HG02610 (cell line): ENCODE results near the gene ARPC5L.
"Not testable (repeated sequence)": the region's sequence is repeated elsewhere in the genome, so short reads cannot be mapped to it uniquely, and the experiment has no call there.

Source experiments
- ATAC-seq: cut with Tn5 transposase; IDR thresholded peaks from one replicate; pipeline ENCODE4 v1.9.1; 2021; ENCODE audit warnings: mild to moderate bottlenecking, moderate library complexity; ENCODE audit not compliant: unreplicated experiment

ARPC5L gene

GRCh38 chr9:124890179-124890578, 28.2 kb downstream of the ARPC5L start:
- ATAC-seq: no peak

DNA sequence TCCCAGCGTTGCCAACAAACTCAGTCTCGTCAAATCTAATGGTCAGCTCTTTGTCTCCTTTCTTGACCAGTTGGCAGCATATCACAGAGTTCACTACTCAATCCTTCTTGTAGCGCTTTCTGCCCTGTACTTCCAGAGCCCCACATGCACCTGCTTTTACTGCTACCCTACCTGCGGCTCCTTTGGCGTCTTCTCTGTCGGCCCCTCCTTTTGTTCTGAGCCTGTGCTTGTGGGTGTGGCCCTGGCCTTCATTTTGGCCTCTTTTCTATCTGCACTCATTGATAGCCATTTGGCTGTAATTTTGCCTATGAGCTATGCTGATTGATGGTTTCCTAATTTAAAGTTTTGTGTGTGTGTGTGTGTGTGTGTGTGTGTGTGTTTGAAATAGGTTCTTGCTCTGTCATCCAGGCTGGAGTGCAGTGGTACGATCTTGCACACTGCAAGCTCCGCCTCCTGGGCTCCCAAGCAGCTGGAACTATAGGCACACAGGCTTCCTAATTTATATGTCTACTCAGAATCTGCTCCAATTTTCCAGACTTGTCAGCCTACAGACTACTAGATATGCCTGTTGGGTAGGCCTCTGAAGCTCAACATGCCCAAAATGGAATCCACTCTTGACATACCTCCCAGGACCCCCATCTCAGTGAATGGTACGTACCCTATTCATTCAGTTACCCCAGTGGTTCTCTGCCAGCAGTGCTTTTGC, 32.3 kb downstream of the ARPC5L start:
- no peak for ATAC-seq

- ATAC-seq: no peak
Measured at GRCh38 chr9:124894741-124895170, 32.8 kb downstream of the ARPC5L start.

DNA sequence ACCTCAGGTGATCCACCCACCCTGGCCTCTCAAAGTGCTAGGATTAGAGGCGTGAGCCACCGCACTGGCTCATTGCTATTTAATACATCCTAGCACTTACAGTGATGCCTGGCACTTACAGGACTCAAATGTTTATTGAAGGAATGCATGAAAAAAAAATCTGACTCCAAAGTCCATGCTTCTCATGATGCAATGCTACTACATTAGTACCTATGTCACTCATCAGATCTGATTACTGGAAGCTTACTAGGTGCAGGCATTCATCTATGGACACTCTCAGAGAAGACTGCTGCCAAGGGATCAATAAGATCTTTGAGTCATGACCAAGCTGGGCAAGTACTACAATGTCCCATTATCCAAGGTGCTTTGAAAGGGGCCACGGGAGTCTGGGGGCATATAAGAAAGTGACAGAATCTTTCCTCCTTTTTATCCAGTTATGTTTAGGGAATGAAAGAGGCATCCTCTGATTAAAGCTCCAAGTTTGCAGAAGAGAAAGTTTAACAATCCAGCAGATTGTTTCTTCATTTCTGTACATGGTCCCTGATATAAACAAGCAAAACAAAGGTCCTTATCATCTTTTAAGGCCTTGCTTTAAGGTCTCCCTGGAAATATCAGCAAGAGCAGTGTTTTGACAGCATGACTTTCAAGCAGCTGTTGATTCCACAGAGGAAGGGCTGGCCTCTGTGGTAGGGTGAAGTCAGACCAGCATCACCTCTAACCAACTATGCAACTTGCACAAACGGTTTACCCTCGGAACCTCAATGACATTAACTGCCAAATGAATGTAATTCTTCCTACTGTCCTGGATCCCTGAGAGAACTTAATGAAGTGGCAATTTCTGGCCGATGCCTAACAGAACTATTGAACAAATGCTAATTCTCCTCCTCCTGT, 35.9 kb downstream of the ARPC5L start:
- no peak for ATAC-seq

- no peak for ATAC-seq
Measured at GRCh38 chr9:124899845-124900244, 37.9 kb downstream of the ARPC5L start.

GRCh38 chr9:124906966-124907365, 45.0 kb downstream of the ARPC5L start:
- no peak for ATAC-seq

- no peak for ATAC-seq
Measured at GRCh38 chr9:124908098-124908497, 46.2 kb downstream of the ARPC5L start.

DNA sequence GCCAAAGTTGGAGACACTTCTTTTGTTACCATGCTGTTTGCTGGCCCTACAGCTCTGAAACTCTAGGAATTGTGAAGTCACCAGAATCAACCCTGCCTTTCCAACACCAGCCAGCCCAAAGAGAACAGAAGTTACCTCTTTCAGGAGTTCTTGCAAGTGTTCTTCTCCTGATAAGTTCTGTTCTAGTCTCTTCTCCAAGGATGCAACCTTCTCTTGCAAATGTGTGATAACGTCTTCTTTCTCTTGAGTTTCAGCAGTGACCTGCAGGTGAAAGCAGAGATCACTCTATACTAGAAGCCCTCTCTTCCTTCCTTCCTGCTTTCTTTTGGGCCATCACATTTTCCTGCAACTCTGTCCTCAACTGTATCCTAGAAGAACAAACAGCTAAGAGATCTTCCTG, 49.8 kb downstream of the ARPC5L start:
- no peak for ATAC-seq

- no peak for ATAC-seq
Measured at GRCh38 chr9:124913378-124913777, 51.4 kb downstream of the ARPC5L start.

GRCh38 chr9:124914753-124915405, 52.9 kb downstream of the ARPC5L start:
- ATAC-seq: no peak

DNA sequence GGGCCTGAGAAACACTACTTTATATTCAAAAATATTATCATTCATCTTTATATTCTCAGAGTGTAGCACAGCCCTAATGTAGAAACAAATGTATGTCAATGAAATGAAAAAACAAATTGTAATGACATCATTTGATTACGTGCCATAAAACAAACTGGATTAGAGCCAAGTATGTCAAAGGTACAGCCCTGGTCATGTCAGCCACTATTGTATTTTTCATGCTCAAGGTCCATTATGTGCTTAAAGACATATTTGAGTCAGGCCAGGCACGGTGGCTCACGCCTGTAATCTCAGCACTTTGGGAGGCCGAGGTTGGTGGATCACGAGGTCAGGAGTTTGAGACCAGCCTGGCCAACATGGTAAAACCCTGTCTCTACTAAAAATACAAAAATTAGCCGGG, 58.5 kb downstream of the ARPC5L start:
- not testable (repeated sequence) for ATAC-seq
